Neural progenitor cell (in vitro differentiated cells): Measurements from ENCODE around the gene RNH1.

ENCODE experiments used
- CTCF ChIP-seq: fragments of 200-600 bp; sonication (generic); IDR thresholded peaks from 2 replicates; pipeline ENCODE4 v1.5.1; 2017; ENCODE audit warnings: antibody characterized with exemption, mild to moderate bottlenecking
- EZH2 ChIP-seq: fragments of 200-600 bp; sonication (generic); IDR thresholded peaks from 2 replicates; pipeline ENCODE4 v1.6.1; 2017; ENCODE audit warnings: antibody characterized with exemption, mild to moderate bottlenecking, moderate library complexity

GRCh38 chr11:472272-472671, 34.8 kb downstream of the RNH1 start:
- TF ChIP-seq CTCF (no peak), EZH2 (no peak)
